OCI-LY3 (cell line): ENCODE results near the gene CEP112.

Source experiments
- EZH2phosphoT487 ChIP-seq: fragments of 200-600 bp; shearing (Covaris generic); IDR thresholded peaks from 2 replicates; pipeline ENCODE4 v1.6.1; 2018; ENCODE audit warnings: antibody characterized with exemption, mixed run types, low read depth
- TF ChIP-seq, protein P1 (sequence below): fragments of 200-600, 300-600 bp; sonication (generic); IDR thresholded peaks from 2 replicates; pipeline ENCODE4 v1.5.1; 2014; ENCODE audit warnings: antibody characterized with exemption, low read length, low read depth

DNA sequence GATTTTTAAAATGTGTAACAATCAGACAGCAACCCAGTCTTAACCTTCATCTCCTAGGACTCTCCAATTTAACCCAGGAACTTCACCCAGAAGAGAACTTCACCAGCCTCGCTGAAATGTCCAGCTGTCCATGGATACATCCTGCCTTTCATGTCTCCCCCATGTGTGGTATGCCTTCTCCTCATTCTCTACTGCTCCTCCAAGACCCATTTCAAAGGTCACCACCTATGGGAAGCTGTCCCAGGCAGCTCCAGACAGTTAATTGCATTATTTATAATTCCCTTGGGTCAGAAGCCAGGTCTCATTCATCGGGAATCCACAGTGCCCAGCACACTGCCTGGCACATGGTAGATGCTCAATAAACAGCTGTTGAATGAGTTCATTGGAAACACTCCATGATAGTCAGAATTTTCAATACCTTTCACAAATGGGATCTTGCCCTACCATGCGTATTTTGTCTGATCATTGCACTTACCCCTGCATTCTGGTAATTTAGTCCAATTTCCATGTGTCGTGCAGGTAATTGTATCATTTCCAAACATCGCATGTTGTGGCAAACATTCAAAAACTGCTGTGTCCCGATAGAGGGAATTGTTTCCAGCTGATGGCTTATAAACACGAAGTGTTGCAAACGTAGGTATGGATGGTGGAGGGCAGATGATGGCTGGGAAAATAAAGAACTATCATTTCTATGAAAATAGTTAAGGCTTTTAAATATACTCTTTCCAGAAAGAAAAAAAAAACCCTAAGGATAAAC, 28.3 kb upstream of the CEP112 start:
- TF ChIP-seq, protein P1, sequence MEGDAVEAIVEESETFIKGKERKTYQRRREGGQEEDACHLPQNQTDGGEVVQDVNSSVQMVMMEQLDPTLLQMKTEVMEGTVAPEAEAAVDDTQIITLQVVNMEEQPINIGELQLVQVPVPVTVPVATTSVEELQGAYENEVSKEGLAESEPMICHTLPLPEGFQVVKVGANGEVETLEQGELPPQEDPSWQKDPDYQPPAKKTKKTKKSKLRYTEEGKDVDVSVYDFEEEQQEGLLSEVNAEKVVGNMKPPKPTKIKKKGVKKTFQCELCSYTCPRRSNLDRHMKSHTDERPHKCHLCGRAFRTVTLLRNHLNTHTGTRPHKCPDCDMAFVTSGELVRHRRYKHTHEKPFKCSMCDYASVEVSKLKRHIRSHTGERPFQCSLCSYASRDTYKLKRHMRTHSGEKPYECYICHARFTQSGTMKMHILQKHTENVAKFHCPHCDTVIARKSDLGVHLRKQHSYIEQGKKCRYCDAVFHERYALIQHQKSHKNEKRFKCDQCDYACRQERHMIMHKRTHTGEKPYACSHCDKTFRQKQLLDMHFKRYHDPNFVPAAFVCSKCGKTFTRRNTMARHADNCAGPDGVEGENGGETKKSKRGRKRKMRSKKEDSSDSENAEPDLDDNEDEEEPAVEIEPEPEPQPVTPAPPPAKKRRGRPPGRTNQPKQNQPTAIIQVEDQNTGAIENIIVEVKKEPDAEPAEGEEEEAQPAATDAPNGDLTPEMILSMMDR, result no peak
- TF ChIP-seq EZH2phosphoT487, result no peak
